GM21528 (cell line): ENCODE results near the gene CPT1B.
"Not testable (repeated sequence)": the region's sequence is repeated elsewhere in the genome, so short reads cannot be mapped to it uniquely, and the experiment has no call there.

ENCODE experiments used
- ATAC-seq: cut with Tn5 transposase; IDR thresholded peaks from one replicate; pipeline ENCODE4 v1.9.1; 2021; ENCODE audit warnings: mild to moderate bottlenecking, moderate library complexity; ENCODE audit not compliant: unreplicated experiment, low FRiP score

Gene CPT1B

DNA sequence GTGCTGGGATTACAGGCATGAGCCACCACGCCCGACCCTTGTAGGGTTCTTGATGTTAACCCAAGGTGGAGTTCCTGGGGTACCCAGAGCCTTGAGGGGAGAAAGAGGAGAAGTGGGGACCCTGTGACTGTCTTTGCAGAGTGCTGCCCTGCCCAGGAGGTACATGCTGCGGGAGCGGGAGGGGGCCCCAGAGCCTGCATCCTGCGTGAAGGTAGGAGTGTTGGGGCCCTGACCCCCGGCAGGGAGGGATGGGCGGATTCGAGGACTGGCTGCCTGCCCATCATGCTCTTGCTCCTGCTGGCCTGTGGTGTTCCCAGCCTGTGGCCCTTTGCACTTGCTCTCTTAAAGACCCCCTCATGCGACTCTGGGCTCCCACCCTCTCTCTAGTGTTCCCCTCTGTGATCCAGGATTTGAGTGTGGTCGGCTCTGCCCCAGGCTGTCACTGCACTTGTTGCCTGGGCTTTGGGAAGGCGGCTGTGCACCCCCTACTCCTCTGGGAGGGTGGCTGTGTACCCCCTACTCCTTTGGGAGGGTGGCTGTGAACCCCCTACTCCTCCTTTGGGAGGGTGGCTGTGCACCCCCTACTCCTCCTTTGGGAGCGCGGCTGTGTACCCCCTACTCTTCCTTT, 57.3 kb downstream of the CPT1B start:
- no peak for ATAC-seq

DNA sequence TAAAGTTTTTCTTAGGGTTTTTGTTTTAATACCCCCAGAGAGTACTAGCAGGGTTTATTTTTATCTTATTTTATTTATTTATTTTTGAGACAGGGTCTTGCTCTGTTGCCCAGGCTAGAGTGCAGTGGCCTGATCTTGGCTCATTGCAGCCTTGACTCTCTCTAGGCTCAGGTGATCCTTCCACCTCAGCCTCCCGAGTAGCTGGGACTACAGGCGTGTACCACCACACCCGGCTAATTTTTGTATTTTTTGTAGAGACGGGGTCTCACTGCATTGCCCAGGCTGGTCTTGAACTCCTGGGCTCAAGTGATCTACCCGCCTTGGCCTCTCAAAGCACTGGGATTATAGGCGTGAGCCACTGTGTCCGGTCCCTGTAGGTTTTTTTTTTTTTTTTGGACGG, 58.0 kb downstream of the CPT1B start:
- ATAC-seq = not testable (repeated sequence)

DNA sequence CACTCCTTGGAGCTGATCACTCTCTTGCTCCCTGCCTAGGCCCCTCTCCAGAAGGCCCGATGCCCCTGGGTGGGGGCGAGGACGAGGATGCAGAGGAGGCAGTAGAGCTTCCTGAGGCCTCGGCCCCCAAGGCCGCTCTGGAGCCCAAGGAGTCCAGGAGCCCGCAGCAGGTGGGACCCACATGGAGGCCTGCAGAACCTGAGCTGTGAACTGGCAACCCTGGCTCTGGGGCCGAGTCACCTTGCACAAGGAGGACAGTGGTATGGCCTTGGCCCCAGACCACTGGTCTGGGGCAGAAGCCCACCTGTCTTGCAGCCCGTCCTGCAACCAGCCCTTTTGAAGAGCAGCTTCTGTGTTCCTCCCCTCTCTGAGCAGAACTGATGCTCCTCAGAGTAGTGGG, 59.1 kb downstream of the CPT1B start:
- ATAC-seq = no peak
